Astrocyte (in vitro differentiated cells and primary cell): ENCODE measurements around the gene TMEM41B. TPM values are rescaled to one million over a fixed set of nuclear protein-coding genes. Genes with fewer than 3 reads are reported as not detected.

Experiments
- DNase-seq: peaks from one replicate; pipeline ENCODE4 v3.0.0-alpha.2; 2010; ENCODE audit warnings: low read depth
- FAIRE-seq: peaks from 2 replicates; lab custom pipeline; 2011; peaks lifted over from hg19 to GRCh38; lab: Jason Lieb, UNC
- H2AFZ ChIP-seq: 2 replicates; pipeline ENCODE4 v1.6.0; 2012; ENCODE audit warnings: low read depth, low read length, inconsistent platforms
- H3K27ac ChIP-seq: 2 replicates; pipeline ENCODE4 v1.5.1; 2011; ENCODE audit warnings: low read depth, low read length, inconsistent platforms
- H3K27me3 ChIP-seq: 2 replicates; pipeline ENCODE4 v1.6.0; 2011; ENCODE audit warnings: low read length, inconsistent platforms; ENCODE audit not compliant: insufficient read depth
- H3K36me3 ChIP-seq: 2 replicates; pipeline ENCODE4 v1.5.1; 2011; ENCODE audit warnings: low read length, inconsistent platforms; ENCODE audit not compliant: insufficient read depth
- H3K4me1 ChIP-seq: 2 replicates; pipeline ENCODE4 v1.5.1; 2011; ENCODE audit warnings: low read length, inconsistent platforms; ENCODE audit not compliant: insufficient read depth
- H3K4me2 ChIP-seq: 2 replicates; pipeline ENCODE4 v1.6.0; 2012; ENCODE audit warnings: low read length, inconsistent platforms
- H3K4me3 ChIP-seq: 2 replicates; pipeline ENCODE4 v1.5.1; 2011; ENCODE audit warnings: low read depth, mild to moderate bottlenecking, low read length, inconsistent platforms; ENCODE audit not compliant: insufficient read depth
- H3K79me2 ChIP-seq: 2 replicates; pipeline ENCODE4 v1.6.0; 2012; ENCODE audit warnings: mild to moderate bottlenecking, low read length, inconsistent platforms; ENCODE audit not compliant: insufficient read depth
- H3K9ac ChIP-seq: 2 replicates; pipeline ENCODE4 v1.6.0; 2012; ENCODE audit warnings: mild to moderate bottlenecking, low read length, inconsistent platforms
- H3K9me3 ChIP-seq: 2 replicates; pipeline ENCODE4 v1.5.1; 2012; ENCODE audit warnings: low read depth, mild to moderate bottlenecking, low read length, inconsistent platforms; ENCODE audit not compliant: insufficient read depth
- H4K20me1 ChIP-seq: 2 replicates; pipeline ENCODE4 v1.6.0; 2012; ENCODE audit warnings: low read length, inconsistent platforms; ENCODE audit not compliant: insufficient read depth
- H3K27ac Mint-ChIP-seq: one replicate; pipeline ENCODE4 v1.8.0; 2021; ENCODE audit warnings: mild to moderate bottlenecking, mixed read lengths; ENCODE audit not compliant: unreplicated experiment
- H3K27me3 Mint-ChIP-seq: one replicate; pipeline ENCODE4 v1.8.0; 2021; ENCODE audit warnings: low read depth, mixed read lengths; ENCODE audit not compliant: unreplicated experiment
- H3K36me3 Mint-ChIP-seq: one replicate; pipeline ENCODE4 v1.8.0; 2021; ENCODE audit warnings: low read depth, mixed read lengths; ENCODE audit not compliant: unreplicated experiment
- H3K4me1 Mint-ChIP-seq: one replicate; pipeline ENCODE4 v1.8.0; 2021; ENCODE audit warnings: low read depth, mixed read lengths; ENCODE audit not compliant: unreplicated experiment
- H3K4me3 Mint-ChIP-seq: one replicate; pipeline ENCODE4 v1.8.0; 2021; ENCODE audit warnings: mild to moderate bottlenecking, moderate library complexity, mixed read lengths; ENCODE audit not compliant: unreplicated experiment
- H3K9me3 Mint-ChIP-seq: one replicate; pipeline ENCODE4 v1.8.0; 2021; ENCODE audit warnings: mild to moderate bottlenecking, mixed read lengths; ENCODE audit not compliant: unreplicated experiment
- CTCF ChIP-seq: IDR thresholded peaks from 2 replicates; pipeline ENCODE4 v1.5.1; 2011; ENCODE audit warnings: low read depth, mild to moderate bottlenecking, inconsistent platforms, low read length, moderate library complexity; ENCODE audit not compliant: insufficient read depth
- EZH2 ChIP-seq: IDR thresholded peaks from 2 replicates; pipeline ENCODE4 v1.6.1; 2012; ENCODE audit warnings: mild to moderate bottlenecking, low read length, inconsistent platforms; ENCODE audit not compliant: insufficient read depth
- total RNA-seq: library from RNA; stranded (reverse); gene quantifications from 2 replicates; pipeline ENCODE4 v1.2.1, GENCODE V29; 2021

Gene TMEM41B
- total RNA-seq, 1 donor from 2014 or later: 43.8 TPM

- Histone ChIP-seq H3K4me2 (no peak overlapping the region), H3K9ac (no peak overlapping the region), H3K27ac (no peak overlapping the region), H3K4me1 (no peaks in the 10 kb centered on the region), H3K79me2 (peaks cover 60% of the 10 kb centered on the region), H4K20me1 (peaks cover 27% of the 10 kb centered on the region), H2AFZ (no peak overlapping the region), H3K9me3 (no peaks in the 10 kb centered on the region), H3K4me3 (no peak overlapping the region), H3K27me3 (no peaks in the 10 kb centered on the region), H3K36me3 (no peaks in the 10 kb centered on the region)
- FAIRE-seq (no peak), DNase-seq (peak; percentile 43)
- Mint-ChIP-seq H3K4me3 (no peak overlapping the region), H3K27ac (peak overlapping the region; percentile 88), H3K27me3 (no peaks in the 10 kb centered on the region), H3K36me3 (peaks cover 3% of the 10 kb centered on the region), H3K9me3 (no peaks in the 10 kb centered on the region), H3K4me1 (peaks cover 8% of the 10 kb centered on the region)
- TF ChIP-seq EZH2: no peak
- no peak for TF ChIP-seq CTCF
Observed at GRCh38 chr11:9302448-9302847, 11.9 kb downstream of the TMEM41B start.

DNA sequence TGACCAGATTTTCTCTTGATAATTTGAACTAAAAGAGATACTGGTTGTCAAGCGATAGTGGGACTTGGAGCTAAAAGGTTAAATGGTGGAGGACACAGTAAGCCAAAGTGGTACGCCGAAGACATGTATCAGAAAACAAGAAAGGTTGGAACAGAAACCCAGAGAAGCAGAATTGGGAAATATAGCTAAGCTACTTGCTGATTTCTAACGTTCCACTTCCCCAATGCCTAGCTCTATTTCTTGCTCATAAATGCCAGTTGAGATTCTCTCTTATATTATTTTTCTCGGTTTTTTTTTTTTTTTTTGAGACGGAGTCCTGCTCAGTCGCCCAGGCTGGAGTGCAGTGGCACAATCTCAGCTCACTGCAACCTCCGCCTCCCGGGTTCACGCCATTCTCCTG is 12.7 kb downstream of the TMEM41B start:
- H3K4me3 ChIP-seq: no peak overlapping the region
- Mint-ChIP-seq H3K27me3 (no peaks in the 10 kb centered on the region), H3K9me3 (no peaks in the 10 kb centered on the region), H3K36me3 (peaks cover 2% of the 10 kb centered on the region), H3K27ac (peak overlapping the region; percentile 62), H3K4me1 (peaks cover 5% of the 10 kb centered on the region), H3K4me3 (no peak overlapping the region)
- no peaks in the 10 kb centered on the region for H3K36me3 ChIP-seq
- no peak for DNase-seq
- H3K9me3 ChIP-seq: no peaks in the 10 kb centered on the region
- H3K4me2 ChIP-seq: no peak overlapping the region
- H3K4me1 ChIP-seq: no peaks in the 10 kb centered on the region
- FAIRE-seq: no peak
- H4K20me1 ChIP-seq: peaks cover 23% of the 10 kb centered on the region
- peaks cover 52% of the 10 kb centered on the region for H3K79me2 ChIP-seq
- no peak overlapping the region for H2AFZ ChIP-seq
- no peak overlapping the region for H3K27ac ChIP-seq
- no peaks in the 10 kb centered on the region for H3K27me3 ChIP-seq
- H3K9ac ChIP-seq: no peak overlapping the region
- TF ChIP-seq EZH2 (no peak), CTCF (no peak)

DNA sequence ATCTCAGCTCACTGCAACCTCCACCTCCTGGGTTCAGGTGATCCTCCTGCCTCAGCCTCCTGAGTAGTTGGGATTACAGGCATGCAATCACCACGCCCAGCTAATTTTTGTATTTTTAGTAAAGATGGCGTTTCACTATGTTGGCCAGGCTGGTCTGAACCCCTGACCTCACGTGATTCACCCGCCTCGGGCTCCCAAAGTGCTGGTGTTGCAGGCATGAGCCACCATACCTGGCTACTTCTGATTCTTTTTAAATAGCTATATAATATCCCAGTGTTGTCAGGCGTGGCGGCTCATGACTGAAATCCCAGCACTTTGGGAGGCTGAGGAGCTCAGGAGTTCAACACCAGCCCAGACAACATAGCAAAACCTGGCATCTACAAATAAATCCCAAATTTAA is 20.7 kb downstream of the TMEM41B start:
- TF ChIP-seq EZH2: no peak
- TF ChIP-seq CTCF: no peak
- DNase-seq (no peak), FAIRE-seq (no peak)
- Mint-ChIP-seq H3K27ac (no peak overlapping the region), H3K4me3 (no peak overlapping the region), H3K9me3 (no peaks in the 10 kb centered on the region), H3K4me1 (no peaks in the 10 kb centered on the region), H3K36me3 (peaks cover 4% of the 10 kb centered on the region), H3K27me3 (no peaks in the 10 kb centered on the region)
- no peak overlapping the region for H3K9ac ChIP-seq
- H3K4me1 ChIP-seq: no peaks in the 10 kb centered on the region
- no peaks in the 10 kb centered on the region for H3K9me3 ChIP-seq
- peaks cover 13% of the 10 kb centered on the region for H4K20me1 ChIP-seq
- no peaks in the 10 kb centered on the region for H3K79me2 ChIP-seq
- H3K4me2 ChIP-seq: no peak overlapping the region
- H3K4me3 ChIP-seq: no peak overlapping the region
- H3K27ac ChIP-seq: no peak overlapping the region
- H3K27me3 ChIP-seq: no peaks in the 10 kb centered on the region
- no peak overlapping the region for H2AFZ ChIP-seq
- peaks cover 5% of the 10 kb centered on the region for H3K36me3 ChIP-seq
